Tibial artery (tissue), 4 donors: Measurements from ENCODE around the gene BICC1.

Experiments used
- DNase-seq, 2 donors: peaks; one replicate each; pipeline ENCODE4 v3.0.0-alpha.2; 2019
- H3K27ac ChIP-seq, 2 donors: fragments of 200-600 bp; sonication (generic) in 1 of 2; 1 replicate in 1 of 2; 2 replicates in 1 of 2; pipeline ENCODE4 v1.5.1; 2018 to 2019; ENCODE audit warnings: mild to moderate bottlenecking in 1 of 2
- H3K27me3 ChIP-seq, 2 donors: fragments of 200-600 bp; sonication (generic) in 1 of 2; one replicate each; pipeline versions ENCODE4 v1.5.1 to v1.6.0; 2016 to 2019
- H3K36me3 ChIP-seq, 3 donors: fragments of 200-600 bp; sonication (generic) in 2 of 3; one replicate each; pipeline ENCODE4 v1.5.1; 2016 to 2019; ENCODE audit warnings: mild to moderate bottlenecking in 2 of 3
- H3K4me1 ChIP-seq, 4 donors: fragments of 200-600 bp; sonication (generic) in 2 of 4; 1 replicate in 3 of 4; 2 replicates in 1 of 4; pipeline ENCODE4 v1.5.1; 2016 to 2019
- H3K4me3 ChIP-seq, 2 donors: fragments of 200-600 bp; sonication (generic) in 1 of 2; 1 replicate in 1 of 2; 2 replicates in 1 of 2; pipeline ENCODE4 v1.5.1; 2018 to 2019; ENCODE audit warnings: mild to moderate bottlenecking in 2 of 2
- H3K9me3 ChIP-seq, 3 donors: fragments of 200-600 bp; sonication (generic) in 1 of 3; one replicate each; pipeline ENCODE4 v1.5.1; 2016 to 2019
- intact Hi-C: fragments of 100-400 bp; cut with DNase I; formaldehyde crosslinking; loops from one replicate; pipeline ENCODE4 v1.15.0; 2023; ENCODE audit warnings: low total_unique reads
- TF ChIP-seq, protein P1 (sequence below), 2 experiments: fragments of 200-600 bp in 1 of 2; fragments of 450-650 bp in 1 of 2; IDR thresholded peaks; one replicate each; pipeline ENCODE4 v1.5.1; 2017 to 2019; ENCODE audit warnings: antibody characterized with exemption in 2 of 2, mild to moderate bottlenecking in 1 of 2, moderate library complexity in 1 of 2

Gene BICC1

DNA sequence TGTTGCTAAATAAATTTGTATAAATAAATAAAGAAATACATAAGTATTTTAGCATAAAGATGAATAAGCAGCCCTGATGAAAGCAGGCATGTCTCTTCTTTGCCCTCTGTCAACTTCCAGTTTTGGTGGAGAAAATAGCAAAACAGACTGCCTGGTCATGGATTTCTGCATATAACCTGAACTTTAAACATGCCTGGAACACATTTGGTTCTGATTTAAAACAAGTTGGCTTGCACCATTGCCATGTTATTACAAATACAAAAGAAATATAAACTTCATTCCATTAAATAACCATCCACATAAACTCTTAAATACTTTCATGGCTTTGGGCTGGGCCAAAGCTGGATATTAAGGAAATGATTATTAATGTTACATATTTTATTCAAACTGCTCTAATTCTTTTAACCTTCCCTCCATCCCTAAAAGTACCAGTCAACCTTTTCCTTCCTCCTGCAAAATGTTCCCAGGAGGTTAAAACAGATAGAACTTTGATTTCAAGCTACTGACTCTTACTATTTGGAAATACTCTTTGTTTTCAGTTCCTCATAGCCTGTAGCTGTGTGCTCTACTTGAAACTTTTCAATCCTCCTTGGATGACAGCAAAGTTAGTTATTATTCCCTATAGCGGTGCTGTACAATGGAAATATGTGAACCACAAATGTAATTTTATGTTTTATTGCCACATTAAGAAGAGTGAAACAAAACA, 96.3 kb downstream of the BICC1 start:
- no peak for DNase-seq
- no peaks in the 10 kb centered on the region for H3K9me3 ChIP-seq
- TF ChIP-seq, protein P1, sequence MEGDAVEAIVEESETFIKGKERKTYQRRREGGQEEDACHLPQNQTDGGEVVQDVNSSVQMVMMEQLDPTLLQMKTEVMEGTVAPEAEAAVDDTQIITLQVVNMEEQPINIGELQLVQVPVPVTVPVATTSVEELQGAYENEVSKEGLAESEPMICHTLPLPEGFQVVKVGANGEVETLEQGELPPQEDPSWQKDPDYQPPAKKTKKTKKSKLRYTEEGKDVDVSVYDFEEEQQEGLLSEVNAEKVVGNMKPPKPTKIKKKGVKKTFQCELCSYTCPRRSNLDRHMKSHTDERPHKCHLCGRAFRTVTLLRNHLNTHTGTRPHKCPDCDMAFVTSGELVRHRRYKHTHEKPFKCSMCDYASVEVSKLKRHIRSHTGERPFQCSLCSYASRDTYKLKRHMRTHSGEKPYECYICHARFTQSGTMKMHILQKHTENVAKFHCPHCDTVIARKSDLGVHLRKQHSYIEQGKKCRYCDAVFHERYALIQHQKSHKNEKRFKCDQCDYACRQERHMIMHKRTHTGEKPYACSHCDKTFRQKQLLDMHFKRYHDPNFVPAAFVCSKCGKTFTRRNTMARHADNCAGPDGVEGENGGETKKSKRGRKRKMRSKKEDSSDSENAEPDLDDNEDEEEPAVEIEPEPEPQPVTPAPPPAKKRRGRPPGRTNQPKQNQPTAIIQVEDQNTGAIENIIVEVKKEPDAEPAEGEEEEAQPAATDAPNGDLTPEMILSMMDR (IDR thresholded peaks at IDR 0.05) = no peak
- H3K4me1 ChIP-seq = peaks cover 0 to 14% (median 0%) of the 10 kb centered on the region in 4 donors
- H3K4me3 ChIP-seq = no peak overlapping the region
- no peak overlapping the region for H3K27ac ChIP-seq
- H3K36me3 ChIP-seq = no peaks in the 10 kb centered on the region
- intact Hi-C loops = no loop called here
- H3K27me3 ChIP-seq = no peaks in the 10 kb centered on the region

DNA sequence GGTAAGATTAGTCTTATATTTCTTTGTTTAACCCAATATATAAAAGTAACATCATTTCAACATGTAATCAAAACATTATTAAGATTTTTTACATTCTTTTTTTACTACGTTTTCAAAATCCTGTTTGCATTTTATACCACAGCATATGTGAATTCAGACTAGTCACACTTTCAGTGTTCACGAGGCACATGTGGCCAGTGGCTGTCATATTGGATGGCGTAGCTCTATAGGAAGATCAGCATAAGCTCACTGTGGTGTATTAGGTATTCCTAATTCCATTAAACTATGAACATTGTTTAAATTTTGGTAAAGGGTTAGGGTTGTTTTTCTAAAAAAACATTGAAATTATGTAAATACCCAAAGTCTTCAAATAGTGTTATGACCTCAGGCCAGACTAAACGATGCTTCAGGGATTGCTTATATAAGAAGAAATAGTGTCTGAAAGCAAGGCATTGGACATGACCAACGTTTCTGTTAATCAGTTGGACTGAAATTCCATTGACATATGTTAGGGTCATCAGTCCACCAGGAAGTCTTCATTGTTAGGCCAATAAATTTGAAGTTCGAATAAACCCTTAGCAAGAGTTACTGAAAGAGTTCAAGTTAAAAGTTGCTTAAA, 97.0 kb downstream of the BICC1 start:
- Histone ChIP-seq H3K27me3 (no peaks in the 10 kb centered on the region), H3K36me3 (no peaks in the 10 kb centered on the region), H3K9me3 (no peaks in the 10 kb centered on the region), H3K4me3 (no peak overlapping the region), H3K27ac (no peak overlapping the region), H3K4me1 (peaks cover 0 to 19% (median 0%) of the 10 kb centered on the region in 4 donors)
- no peak for DNase-seq
- intact Hi-C loops = no loop called here
- TF ChIP-seq, protein P1 (IDR thresholded peaks at IDR 0.05) = no peak

DNA sequence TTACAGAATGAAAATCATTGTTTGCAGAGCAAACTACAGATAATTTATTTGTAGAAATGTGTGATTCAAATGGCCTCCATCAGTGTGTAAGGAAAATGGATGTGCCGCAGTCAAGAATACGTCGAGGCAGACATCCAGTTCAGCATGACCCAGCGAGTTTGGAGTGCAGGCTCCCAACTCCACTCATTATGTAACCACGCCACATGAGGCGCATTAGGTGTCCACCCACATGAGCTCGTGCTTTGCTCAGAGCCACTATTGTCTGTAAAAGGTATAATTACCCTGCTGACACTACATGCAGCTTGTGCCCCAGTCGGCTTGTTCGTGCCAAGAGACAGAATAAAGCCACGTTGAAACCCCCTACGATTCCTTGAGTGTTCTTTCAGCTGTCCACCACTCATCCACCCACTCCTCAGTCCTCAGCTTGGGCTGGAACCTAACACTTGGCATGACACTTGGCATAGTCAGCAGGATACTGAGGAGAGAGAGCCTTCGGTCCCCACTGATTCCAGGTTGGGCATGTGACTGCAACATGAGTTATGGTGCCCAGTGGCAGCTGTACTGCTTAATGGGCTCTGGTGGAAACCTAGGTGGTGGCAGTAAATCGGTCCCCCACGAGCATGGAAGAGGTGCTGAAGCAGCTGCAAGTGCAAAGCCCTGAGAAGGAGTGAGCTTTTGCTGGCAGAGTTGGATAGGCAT, 102.7 kb downstream of the BICC1 start:
- Histone ChIP-seq H3K27ac (no peak overlapping the region), H3K36me3 (no peaks in the 10 kb centered on the region), H3K27me3 (no peaks in the 10 kb centered on the region), H3K4me3 (no peak overlapping the region), H3K9me3 (no peaks in the 10 kb centered on the region), H3K4me1 (peaks cover 0 to 11% (median 0%) of the 10 kb centered on the region in 4 donors)
- TF ChIP-seq, protein P1 (IDR thresholded peaks at IDR 0.05) = no peak
- intact Hi-C loops = no loop called here
- no peak for DNase-seq

DNA sequence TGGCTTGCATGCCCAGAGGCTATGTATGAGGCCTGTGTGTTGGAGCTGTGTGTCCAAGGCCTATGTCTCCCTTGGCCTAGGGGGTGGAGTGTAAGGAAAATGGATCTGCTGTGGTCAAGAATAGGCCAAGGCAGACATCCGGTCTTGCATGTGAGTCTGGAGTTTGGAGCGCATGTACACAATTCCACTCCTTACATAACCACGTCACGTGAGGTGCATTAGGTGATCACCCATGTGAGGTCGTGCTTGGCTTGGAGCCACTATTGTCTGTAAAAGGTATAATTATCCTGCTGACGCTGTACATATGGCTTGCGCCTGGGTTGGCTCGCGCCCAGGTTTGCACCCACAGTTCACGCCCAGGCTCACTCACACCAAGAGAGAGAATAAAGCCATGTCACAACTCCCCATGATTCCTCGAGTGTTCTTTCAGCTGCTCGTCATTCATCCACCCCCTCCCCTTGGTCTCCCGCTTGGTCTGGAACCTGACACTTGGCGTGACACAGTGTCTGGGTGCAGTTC, 105.5 kb downstream of the BICC1 start:
- TF ChIP-seq, protein P1 (IDR thresholded peaks at IDR 0.05) = no peak
- DNase-seq = no peak
- H3K27ac ChIP-seq = no peak overlapping the region
- H3K36me3 ChIP-seq = no peaks in the 10 kb centered on the region
- peaks cover 0 to 20% (median 0%) of the 10 kb centered on the region in 4 donors for H3K4me1 ChIP-seq
- H3K4me3 ChIP-seq = no peak overlapping the region
- intact Hi-C loops = no loop called here
- no peaks in the 10 kb centered on the region for H3K27me3 ChIP-seq
- no peaks in the 10 kb centered on the region for H3K9me3 ChIP-seq

DNA sequence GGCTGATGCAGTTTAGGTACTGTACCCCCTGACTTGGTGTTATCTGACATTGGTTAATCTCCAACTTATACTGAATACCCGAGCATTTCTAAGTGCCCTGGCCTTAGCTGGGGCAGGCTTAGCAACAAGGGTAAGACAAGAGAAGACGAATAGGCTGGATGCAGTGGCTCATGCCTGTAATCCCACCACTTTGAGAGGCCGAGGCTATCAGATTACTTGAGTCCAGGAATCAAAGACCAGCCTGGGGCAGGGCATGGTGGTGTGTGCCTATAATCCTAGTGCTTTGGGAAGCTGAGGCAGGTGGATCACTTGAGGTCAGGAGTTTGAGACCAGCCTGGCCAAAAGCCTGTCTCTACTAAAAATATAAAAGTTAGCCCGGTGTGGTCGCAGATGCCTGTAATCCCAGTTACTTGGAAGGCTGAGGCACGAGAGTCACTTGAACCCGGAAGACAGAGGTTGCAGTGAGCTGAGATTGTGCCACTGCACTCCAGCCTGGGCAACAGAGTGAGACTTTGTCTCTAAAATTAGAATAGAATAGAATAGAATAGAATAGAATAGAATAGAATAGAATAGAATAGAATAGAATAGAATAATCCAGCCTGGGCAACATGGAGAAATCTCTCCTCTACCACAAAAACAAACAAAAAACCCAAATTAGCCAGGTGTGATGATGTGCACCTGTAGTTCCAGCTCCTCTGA, 108.9 kb downstream of the BICC1 start:
- Histone ChIP-seq H3K9me3 (no peaks in the 10 kb centered on the region), H3K27me3 (no peaks in the 10 kb centered on the region), H3K4me1 (peaks cover 0 to 9% (median 0%) of the 10 kb centered on the region in 4 donors), H3K36me3 (no peaks in the 10 kb centered on the region), H3K4me3 (no peak overlapping the region), H3K27ac (no peak overlapping the region)
- no peak for DNase-seq
- TF ChIP-seq, protein P1 (IDR thresholded peaks at IDR 0.05) = no peak
- intact Hi-C loops = no loop called here
